WTC11 (cell line): ENCODE data around the gene SNRPA1. TPM values are rescaled to one million over a fixed set of nuclear protein-coding genes. Genes with fewer than 3 reads are reported as not detected.

Source experiments
- ATAC-seq: fragments of 200-7000 bp; cut with Tn5 transposase; 2 replicates; pipeline ENCODE4 v1.10.0; 2021; ENCODE audit warnings: mild to moderate bottlenecking, moderate library complexity
- CTCF ChIA-PET: fragments of 300-600 bp; sonication (Branson Sonifier 250); formaldehyde crosslinking; loops from one replicate; lab custom pipeline; 2021; ENCODE audit warnings: antibody characterized with exemption; lab: Charles Lee
- POLR2A ChIA-PET: fragments of 350-600 bp; sonication (Branson Sonifier 250); formaldehyde crosslinking; loops from one replicate; lab custom pipeline; 2021; ENCODE audit warnings: antibody characterized with exemption; lab: Charles Lee
- DNase-seq: peaks from one replicate; pipeline ENCODE4 v3.0.0; 2021; ENCODE audit warnings: low spot score
- H3K27ac Mint-ChIP-seq: 2 replicates; pipeline ENCODE4 v1.8.0; 2021; ENCODE audit warnings: mixed read lengths
- H3K27me3 Mint-ChIP-seq: 2 replicates; pipeline ENCODE4 v1.8.0; 2021; ENCODE audit warnings: low read depth, mild to moderate bottlenecking, moderate library complexity, mixed read lengths
- H3K36me3 Mint-ChIP-seq: 2 replicates; pipeline ENCODE4 v1.8.0; 2021; ENCODE audit warnings: mixed read lengths
- H3K4me1 Mint-ChIP-seq: 2 replicates; pipeline ENCODE4 v1.8.0; 2022; ENCODE audit warnings: mixed read lengths
- H3K4me3 Mint-ChIP-seq: 2 replicates; pipeline ENCODE4 v1.8.0; 2021; ENCODE audit warnings: mild to moderate bottlenecking, moderate library complexity, mixed read lengths
- H3K9me3 Mint-ChIP-seq: 2 replicates; pipeline ENCODE4 v1.8.0; 2021; ENCODE audit warnings: mixed read lengths
- EMX1 ChIP-seq: fragments of 250-450 bp; sonication (Bioruptor Pico); IDR thresholded peaks from 2 replicates; pipeline ENCODE4 v1.8.0; 2021; ENCODE audit warnings: mild to moderate bottlenecking
- ESRRA ChIP-seq: sonication (generic); formaldehyde crosslinking; IDR thresholded peaks from 2 replicates; pipeline ENCODE4 v1.8.1; 2022; ENCODE audit warnings: mild to moderate bottlenecking, missing genetic modification reagents, borderline replicate concordance
- OVOL2 ChIP-seq: fragments of 250-450 bp; sonication (Bioruptor Pico); IDR thresholded peaks from 2 replicates; pipeline ENCODE4 v1.9.0; 2021; ENCODE audit warnings: mild to moderate bottlenecking, borderline replicate concordance
- SP1 ChIP-seq: sonication (generic); formaldehyde crosslinking; conservative IDR thresholded peaks from 2 replicates; pipeline ENCODE4 v1.8.1; 2022; ENCODE audit warnings: missing genetic modification reagents
- ZNF416 ChIP-seq: fragments of 250-450 bp; sonication (Bioruptor Pico); IDR thresholded peaks from 2 replicates; pipeline ENCODE4 v1.9.0; 2021; ENCODE audit warnings: mild to moderate bottlenecking, inconsistent platforms
- ZNF671 ChIP-seq: fragments of 250-450 bp; sonication (Bioruptor Pico); IDR thresholded peaks from 2 replicates; pipeline ENCODE4 v1.8.0; 2021; ENCODE audit warnings: mild to moderate bottlenecking
- total RNA-seq: library from RNA; stranded (reverse); gene quantifications from 3 replicates; pipeline ENCODE4 v1.2.3, GENCODE V29; 2021
- TF ChIP-seq, protein P1 (sequence below): fragments of 250-450 bp; sonication (Bioruptor Pico); IDR thresholded peaks from 2 replicates; pipeline ENCODE4 v1.9.0; 2021; ENCODE audit warnings: moderate library complexity, mild to moderate bottlenecking, inconsistent platforms, borderline replicate concordance
- TF ChIP-seq, protein P2 (sequence below): sonication (generic); formaldehyde crosslinking; IDR thresholded peaks from 2 replicates; pipeline ENCODE4 v1.8.1; 2022; ENCODE audit warnings: low read depth, mild to moderate bottlenecking, moderate library complexity, missing genetic modification reagents, borderline replicate concordance
- TF ChIP-seq, protein P3 (sequence below): sonication (generic); formaldehyde crosslinking; IDR thresholded peaks from 2 replicates; pipeline ENCODE4 v1.8.0; 2022; ENCODE audit warnings: missing genetic modification reagents
- TF ChIP-seq, protein P4 (sequence below): fragments of 250-450 bp; sonication (Bioruptor Pico); IDR thresholded peaks from 2 replicates; pipeline ENCODE4 v1.9.0; 2021; ENCODE audit warnings: mild to moderate bottlenecking
- TF ChIP-seq, protein P5 (sequence below): fragments of 250-450 bp; sonication (Bioruptor Pico); IDR thresholded peaks from 2 replicates; pipeline ENCODE4 v1.9.0; 2021; ENCODE audit warnings: mild to moderate bottlenecking
- TF ChIP-seq, protein P6 (sequence below): sonication (generic); formaldehyde crosslinking; IDR thresholded peaks from 2 replicates; pipeline ENCODE4 v1.8.1; 2022; ENCODE audit warnings: missing genetic modification reagents, borderline replicate concordance
- TF ChIP-seq, protein P7 (sequence below): sonication (generic); formaldehyde crosslinking; conservative IDR thresholded peaks from 2 replicates; pipeline ENCODE4 v1.8.1; 2022; ENCODE audit warnings: mild to moderate bottlenecking, missing genetic modification reagents
- TF ChIP-seq, protein P8 (sequence below): sonication (generic); formaldehyde crosslinking; IDR thresholded peaks from 2 replicates; pipeline ENCODE4 v1.8.1; 2023; ENCODE audit warnings: mild to moderate bottlenecking, moderate library complexity, missing genetic modification reagents
- TF ChIP-seq, protein P9 (sequence below): fragments of 250-450 bp; sonication (Bioruptor Pico); IDR thresholded peaks from 2 replicates; pipeline ENCODE4 v1.9.0; 2021; ENCODE audit warnings: mild to moderate bottlenecking, borderline replicate concordance

The SNRPA1 gene
- total RNA-seq, 1 experiment from 2014 or later = 170 TPM

DNA sequence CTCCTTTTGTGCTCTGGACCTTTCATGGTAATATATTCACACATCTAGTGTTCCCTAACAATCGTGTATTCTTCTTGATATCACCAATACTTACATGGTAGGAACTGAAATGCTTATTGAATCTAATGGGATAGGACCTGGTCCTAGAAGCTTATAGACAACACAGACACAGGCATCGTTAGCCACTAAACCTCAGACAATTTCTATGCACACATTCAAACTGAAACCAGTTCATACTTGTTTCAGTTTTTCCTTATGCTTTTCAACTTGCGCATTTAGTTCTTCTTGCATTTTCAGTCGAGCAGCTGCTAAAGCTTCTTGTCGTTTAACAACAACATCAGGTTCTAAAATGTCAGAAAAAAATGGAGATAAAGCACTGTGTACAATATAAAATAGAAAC, 20.0 kb downstream of the SNRPA1 start (continued):
- no peak for TF ChIP-seq ESRRA

DNA sequence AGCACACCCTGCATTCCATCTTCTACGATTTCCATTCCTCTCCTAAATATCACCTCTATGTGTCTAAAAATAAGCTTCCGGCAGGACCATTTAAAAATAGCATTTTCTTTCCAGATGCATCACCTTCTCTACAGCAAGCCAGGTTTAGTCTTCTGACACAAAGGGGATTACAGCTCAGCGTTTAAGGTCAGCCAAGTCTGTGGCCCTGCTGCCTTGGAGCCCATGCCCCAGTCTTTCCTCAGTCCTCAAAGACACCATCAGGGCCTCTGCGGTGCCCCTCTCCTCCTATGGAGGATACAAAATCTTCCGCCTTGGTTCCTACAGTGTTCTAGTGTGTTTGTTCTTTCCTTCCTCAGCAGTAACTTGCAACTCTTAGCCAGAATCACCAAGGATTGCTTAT, 21.5 kb downstream of the SNRPA1 start:
- no peak overlapping the region for H3K4me3 Mint-ChIP-seq
- no peak for DNase-seq
- POLR2A ChIA-PET = no interaction called here
- H3K4me1 Mint-ChIP-seq = peaks cover 9% of the 10 kb centered on the region
- peaks cover 63% of the 10 kb centered on the region for H3K36me3 Mint-ChIP-seq
- no peaks in the 10 kb centered on the region for H3K9me3 Mint-ChIP-seq
- ATAC-seq = no peak
- H3K27ac Mint-ChIP-seq = no peak overlapping the region
- CTCF ChIA-PET = interaction anchor here (1.8 kb wide), 1 partner anchor 265 kb away, joined by 4 read pairs; no protein-coding TSS in a partner anchor
- H3K27me3 Mint-ChIP-seq = no peaks in the 10 kb centered on the region
- TF ChIP-seq ZNF416 (CRISPR knock-in tag) = no peak
- no peak for TF ChIP-seq EMX1 (CRISPR knock-in tag)
- TF ChIP-seq, protein P1, sequence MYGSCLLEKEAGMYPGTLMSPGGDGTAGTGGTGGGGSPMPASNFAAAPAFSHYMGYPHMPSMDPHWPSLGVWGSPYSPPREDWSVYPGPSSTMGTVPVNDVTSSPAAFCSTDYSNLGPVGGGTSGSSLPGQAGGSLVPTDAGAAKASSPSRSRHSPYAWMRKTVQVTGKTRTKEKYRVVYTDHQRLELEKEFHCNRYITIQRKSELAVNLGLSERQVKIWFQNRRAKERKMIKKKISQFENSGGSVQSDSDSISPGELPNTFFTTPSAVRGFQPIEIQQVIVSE (CRISPR knock-in tag) = no peak
- no peak for TF ChIP-seq SP1 (CRISPR knock-in tag)
- TF ChIP-seq, protein P2, sequence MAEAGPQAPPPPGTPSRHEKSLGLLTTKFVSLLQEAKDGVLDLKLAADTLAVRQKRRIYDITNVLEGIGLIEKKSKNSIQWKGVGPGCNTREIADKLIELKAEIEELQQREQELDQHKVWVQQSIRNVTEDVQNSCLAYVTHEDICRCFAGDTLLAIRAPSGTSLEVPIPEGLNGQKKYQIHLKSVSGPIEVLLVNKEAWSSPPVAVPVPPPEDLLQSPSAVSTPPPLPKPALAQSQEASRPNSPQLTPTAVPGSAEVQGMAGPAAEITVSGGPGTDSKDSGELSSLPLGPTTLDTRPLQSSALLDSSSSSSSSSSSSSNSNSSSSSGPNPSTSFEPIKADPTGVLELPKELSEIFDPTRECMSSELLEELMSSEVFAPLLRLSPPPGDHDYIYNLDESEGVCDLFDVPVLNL (CRISPR knock-in tag) = no peak
- TF ChIP-seq, protein P3, sequence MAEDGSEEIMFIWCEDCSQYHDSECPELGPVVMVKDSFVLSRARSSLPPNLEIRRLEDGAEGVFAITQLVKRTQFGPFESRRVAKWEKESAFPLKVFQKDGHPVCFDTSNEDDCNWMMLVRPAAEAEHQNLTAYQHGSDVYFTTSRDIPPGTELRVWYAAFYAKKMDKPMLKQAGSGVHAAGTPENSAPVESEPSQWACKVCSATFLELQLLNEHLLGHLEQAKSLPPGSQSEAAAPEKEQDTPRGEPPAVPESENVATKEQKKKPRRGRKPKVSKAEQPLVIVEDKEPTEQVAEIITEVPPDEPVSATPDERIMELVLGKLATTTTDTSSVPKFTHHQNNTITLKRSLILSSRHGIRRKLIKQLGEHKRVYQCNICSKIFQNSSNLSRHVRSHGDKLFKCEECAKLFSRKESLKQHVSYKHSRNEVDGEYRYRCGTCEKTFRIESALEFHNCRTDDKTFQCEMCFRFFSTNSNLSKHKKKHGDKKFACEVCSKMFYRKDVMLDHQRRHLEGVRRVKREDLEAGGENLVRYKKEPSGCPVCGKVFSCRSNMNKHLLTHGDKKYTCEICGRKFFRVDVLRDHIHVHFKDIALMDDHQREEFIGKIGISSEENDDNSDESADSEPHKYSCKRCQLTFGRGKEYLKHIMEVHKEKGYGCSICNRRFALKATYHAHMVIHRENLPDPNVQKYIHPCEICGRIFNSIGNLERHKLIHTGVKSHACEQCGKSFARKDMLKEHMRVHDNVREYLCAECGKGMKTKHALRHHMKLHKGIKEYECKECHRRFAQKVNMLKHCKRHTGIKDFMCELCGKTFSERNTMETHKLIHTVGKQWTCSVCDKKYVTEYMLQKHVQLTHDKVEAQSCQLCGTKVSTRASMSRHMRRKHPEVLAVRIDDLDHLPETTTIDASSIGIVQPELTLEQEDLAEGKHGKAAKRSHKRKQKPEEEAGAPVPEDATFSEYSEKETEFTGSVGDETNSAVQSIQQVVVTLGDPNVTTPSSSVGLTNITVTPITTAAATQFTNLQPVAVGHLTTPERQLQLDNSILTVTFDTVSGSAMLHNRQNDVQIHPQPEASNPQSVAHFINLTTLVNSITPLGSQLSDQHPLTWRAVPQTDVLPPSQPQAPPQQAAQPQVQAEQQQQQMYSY = no peak
- TF ChIP-seq, protein P4, sequence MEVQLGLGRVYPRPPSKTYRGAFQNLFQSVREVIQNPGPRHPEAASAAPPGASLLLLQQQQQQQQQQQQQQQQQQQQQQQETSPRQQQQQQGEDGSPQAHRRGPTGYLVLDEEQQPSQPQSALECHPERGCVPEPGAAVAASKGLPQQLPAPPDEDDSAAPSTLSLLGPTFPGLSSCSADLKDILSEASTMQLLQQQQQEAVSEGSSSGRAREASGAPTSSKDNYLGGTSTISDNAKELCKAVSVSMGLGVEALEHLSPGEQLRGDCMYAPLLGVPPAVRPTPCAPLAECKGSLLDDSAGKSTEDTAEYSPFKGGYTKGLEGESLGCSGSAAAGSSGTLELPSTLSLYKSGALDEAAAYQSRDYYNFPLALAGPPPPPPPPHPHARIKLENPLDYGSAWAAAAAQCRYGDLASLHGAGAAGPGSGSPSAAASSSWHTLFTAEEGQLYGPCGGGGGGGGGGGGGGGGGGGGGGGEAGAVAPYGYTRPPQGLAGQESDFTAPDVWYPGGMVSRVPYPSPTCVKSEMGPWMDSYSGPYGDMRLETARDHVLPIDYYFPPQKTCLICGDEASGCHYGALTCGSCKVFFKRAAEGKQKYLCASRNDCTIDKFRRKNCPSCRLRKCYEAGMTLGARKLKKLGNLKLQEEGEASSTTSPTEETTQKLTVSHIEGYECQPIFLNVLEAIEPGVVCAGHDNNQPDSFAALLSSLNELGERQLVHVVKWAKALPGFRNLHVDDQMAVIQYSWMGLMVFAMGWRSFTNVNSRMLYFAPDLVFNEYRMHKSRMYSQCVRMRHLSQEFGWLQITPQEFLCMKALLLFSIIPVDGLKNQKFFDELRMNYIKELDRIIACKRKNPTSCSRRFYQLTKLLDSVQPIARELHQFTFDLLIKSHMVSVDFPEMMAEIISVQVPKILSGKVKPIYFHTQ (CRISPR knock-in tag) = no peak
- TF ChIP-seq, protein P5, sequence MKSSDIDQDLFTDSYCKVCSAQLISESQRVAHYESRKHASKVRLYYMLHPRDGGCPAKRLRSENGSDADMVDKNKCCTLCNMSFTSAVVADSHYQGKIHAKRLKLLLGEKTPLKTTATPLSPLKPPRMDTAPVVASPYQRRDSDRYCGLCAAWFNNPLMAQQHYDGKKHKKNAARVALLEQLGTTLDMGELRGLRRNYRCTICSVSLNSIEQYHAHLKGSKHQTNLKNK (CRISPR knock-in tag) = no peak
- no peak for TF ChIP-seq OVOL2 (CRISPR knock-in tag)
- TF ChIP-seq, protein P6, sequence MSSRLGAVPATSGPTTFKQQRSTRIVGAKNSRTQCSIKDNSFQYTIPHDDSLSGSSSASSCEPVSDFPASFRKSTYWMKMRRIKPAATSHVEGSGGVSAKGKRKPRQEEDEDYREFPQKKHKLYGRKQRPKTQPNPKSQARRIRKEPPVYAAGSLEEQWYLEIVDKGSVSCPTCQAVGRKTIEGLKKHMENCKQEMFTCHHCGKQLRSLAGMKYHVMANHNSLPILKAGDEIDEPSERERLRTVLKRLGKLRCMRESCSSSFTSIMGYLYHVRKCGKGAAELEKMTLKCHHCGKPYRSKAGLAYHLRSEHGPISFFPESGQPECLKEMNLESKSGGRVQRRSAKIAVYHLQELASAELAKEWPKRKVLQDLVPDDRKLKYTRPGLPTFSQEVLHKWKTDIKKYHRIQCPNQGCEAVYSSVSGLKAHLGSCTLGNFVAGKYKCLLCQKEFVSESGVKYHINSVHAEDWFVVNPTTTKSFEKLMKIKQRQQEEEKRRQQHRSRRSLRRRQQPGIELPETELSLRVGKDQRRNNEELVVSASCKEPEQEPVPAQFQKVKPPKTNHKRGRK (CRISPR knock-in tag) = no peak
- TF ChIP-seq, protein P7, sequence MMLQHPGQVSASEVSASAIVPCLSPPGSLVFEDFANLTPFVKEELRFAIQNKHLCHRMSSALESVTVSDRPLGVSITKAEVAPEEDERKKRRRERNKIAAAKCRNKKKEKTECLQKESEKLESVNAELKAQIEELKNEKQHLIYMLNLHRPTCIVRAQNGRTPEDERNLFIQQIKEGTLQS (CRISPR knock-in tag) = no peak
- TF ChIP-seq ZNF671 (CRISPR knock-in tag) = no peak
- TF ChIP-seq, protein P8, sequence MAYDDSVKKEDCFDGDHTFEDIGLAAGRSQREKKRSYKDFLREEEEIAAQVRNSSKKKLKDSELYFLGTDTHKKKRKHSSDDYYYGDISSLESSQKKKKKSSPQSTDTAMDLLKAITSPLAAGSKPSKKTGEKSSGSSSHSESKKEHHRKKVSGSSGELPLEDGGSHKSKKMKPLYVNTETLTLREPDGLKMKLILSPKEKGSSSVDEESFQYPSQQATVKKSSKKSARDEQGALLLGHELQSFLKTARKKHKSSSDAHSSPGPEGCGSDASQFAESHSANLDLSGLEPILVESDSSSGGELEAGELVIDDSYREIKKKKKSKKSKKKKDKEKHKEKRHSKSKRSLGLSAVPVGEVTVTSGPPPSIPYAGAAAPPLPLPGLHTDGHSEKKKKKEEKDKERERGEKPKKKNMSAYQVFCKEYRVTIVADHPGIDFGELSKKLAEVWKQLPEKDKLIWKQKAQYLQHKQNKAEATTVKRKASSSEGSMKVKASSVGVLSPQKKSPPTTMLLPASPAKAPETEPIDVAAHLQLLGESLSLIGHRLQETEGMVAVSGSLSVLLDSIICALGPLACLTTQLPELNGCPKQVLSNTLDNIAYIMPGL = no peak
- TF ChIP-seq, protein P9, sequence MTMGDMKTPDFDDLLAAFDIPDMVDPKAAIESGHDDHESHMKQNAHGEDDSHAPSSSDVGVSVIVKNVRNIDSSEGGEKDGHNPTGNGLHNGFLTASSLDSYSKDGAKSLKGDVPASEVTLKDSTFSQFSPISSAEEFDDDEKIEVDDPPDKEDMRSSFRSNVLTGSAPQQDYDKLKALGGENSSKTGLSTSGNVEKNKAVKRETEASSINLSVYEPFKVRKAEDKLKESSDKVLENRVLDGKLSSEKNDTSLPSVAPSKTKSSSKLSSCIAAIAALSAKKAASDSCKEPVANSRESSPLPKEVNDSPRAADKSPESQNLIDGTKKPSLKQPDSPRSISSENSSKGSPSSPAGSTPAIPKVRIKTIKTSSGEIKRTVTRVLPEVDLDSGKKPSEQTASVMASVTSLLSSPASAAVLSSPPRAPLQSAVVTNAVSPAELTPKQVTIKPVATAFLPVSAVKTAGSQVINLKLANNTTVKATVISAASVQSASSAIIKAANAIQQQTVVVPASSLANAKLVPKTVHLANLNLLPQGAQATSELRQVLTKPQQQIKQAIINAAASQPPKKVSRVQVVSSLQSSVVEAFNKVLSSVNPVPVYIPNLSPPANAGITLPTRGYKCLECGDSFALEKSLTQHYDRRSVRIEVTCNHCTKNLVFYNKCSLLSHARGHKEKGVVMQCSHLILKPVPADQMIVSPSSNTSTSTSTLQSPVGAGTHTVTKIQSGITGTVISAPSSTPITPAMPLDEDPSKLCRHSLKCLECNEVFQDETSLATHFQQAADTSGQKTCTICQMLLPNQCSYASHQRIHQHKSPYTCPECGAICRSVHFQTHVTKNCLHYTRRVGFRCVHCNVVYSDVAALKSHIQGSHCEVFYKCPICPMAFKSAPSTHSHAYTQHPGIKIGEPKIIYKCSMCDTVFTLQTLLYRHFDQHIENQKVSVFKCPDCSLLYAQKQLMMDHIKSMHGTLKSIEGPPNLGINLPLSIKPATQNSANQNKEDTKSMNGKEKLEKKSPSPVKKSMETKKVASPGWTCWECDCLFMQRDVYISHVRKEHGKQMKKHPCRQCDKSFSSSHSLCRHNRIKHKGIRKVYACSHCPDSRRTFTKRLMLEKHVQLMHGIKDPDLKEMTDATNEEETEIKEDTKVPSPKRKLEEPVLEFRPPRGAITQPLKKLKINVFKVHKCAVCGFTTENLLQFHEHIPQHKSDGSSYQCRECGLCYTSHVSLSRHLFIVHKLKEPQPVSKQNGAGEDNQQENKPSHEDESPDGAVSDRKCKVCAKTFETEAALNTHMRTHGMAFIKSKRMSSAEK (CRISPR knock-in tag) = no peak
